Measurements from ENCODE around the gene RNASEH2A.

Gene RNASEH2A

DNA sequence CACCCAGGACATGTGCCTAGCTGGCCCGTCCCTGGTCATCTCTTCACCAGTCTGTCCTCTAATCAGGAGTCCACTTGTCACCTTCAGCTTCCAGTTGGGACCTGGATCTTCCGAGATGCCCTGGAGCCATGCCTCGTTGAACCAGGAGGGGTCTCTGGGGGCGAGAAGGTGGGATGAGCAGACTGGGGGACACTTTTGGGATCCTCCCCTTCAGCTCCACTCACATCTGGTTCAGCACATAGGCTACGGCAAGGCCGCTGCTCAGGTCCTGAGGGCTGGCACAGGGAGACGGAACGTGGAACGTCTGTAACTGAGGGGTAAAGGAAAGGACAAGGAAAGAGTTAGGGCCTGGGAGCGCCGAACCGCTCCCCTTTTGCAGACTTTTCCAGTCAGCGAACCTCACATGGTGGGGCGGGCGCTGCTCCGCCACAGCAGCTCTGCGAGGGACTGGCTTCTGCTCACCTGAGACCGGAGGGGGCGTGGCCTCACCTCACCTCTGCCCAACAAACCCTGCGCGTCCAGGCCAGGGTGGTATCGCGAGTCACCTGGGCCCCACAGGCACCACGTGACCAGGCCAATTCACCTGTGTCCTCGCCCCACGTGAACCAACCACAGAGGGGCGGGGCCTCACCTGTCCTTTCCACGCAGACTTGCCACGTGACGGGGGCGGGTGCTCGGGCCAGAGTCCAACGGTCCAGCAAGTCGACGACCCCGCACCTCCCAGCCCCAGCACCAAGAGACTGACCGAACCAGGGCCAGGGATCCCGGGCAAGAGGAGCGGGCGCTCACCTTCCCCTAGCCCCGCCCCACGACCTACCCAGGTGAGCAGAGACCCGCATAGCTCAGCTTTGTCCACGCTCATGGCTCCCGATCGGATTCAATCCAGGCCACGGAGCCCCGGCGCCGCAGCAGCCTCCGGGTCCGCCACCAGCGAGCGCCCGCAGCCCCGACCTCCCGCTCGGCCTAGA is 31.5 kb upstream of the RNASEH2A start, which contains the start of gene HOOK2:
TSS of gene HOOK2 (minus strand) at position 965 of the 968 bp plus-strand sequence. CDS start at position 862, 103 bp downstream.
- TF ChIP-seq, protein P1, sequence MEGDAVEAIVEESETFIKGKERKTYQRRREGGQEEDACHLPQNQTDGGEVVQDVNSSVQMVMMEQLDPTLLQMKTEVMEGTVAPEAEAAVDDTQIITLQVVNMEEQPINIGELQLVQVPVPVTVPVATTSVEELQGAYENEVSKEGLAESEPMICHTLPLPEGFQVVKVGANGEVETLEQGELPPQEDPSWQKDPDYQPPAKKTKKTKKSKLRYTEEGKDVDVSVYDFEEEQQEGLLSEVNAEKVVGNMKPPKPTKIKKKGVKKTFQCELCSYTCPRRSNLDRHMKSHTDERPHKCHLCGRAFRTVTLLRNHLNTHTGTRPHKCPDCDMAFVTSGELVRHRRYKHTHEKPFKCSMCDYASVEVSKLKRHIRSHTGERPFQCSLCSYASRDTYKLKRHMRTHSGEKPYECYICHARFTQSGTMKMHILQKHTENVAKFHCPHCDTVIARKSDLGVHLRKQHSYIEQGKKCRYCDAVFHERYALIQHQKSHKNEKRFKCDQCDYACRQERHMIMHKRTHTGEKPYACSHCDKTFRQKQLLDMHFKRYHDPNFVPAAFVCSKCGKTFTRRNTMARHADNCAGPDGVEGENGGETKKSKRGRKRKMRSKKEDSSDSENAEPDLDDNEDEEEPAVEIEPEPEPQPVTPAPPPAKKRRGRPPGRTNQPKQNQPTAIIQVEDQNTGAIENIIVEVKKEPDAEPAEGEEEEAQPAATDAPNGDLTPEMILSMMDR (IDR thresholded peaks at IDR 0.05; ENCODE audit: insufficient read depth, low read length, poor library complexity, severe bottlenecking) = no peak
- TF ChIP-seq EZH2phosphoT487 (conservative IDR thresholded peaks at IDR 0.05; ENCODE audit: low read length) = no peak
- Histone ChIP-seq H3K9me3 (ENCODE audit: insufficient read depth, low read length) (no peaks in the 10 kb centered on the region), H3K27ac (ENCODE audit: low read depth, low read length) (no peak within 1 kb of the TSS), H3K9ac (ENCODE audit: low read length) (peak within 1 kb of the TSS; percentile 53), H3K4me2 (ENCODE audit: low read depth, low read length, poor library complexity, severe bottlenecking) (peak within 1 kb of the TSS; percentile 67), H3K4me3 (ENCODE audit: insufficient read depth, low read length, poor library complexity, severe bottlenecking) (peak within 1 kb of the TSS; percentile 63), H2AFZ (ENCODE audit: low read depth, low read length, severe bottlenecking) (peak within 1 kb of the TSS; percentile 78), H3K36me3 (ENCODE audit: low read length) (no peaks in the 10 kb centered on the region), H3K9me2 (replicated peaks; ENCODE audit: insufficient read depth, low read length) (no peaks in the 10 kb centered on the region), H3K27me3 (ENCODE audit: low read length) (no peaks in the 10 kb centered on the region), H3F3A (ENCODE audit: insufficient read depth) (no peaks in the 10 kb centered on the region), H4K20me1 (ENCODE audit: low read depth, low read length) (no peaks in the 10 kb centered on the region), H3K79me2 (ENCODE audit: insufficient read depth, low read length) (no peaks in the 10 kb centered on the region)

DNA sequence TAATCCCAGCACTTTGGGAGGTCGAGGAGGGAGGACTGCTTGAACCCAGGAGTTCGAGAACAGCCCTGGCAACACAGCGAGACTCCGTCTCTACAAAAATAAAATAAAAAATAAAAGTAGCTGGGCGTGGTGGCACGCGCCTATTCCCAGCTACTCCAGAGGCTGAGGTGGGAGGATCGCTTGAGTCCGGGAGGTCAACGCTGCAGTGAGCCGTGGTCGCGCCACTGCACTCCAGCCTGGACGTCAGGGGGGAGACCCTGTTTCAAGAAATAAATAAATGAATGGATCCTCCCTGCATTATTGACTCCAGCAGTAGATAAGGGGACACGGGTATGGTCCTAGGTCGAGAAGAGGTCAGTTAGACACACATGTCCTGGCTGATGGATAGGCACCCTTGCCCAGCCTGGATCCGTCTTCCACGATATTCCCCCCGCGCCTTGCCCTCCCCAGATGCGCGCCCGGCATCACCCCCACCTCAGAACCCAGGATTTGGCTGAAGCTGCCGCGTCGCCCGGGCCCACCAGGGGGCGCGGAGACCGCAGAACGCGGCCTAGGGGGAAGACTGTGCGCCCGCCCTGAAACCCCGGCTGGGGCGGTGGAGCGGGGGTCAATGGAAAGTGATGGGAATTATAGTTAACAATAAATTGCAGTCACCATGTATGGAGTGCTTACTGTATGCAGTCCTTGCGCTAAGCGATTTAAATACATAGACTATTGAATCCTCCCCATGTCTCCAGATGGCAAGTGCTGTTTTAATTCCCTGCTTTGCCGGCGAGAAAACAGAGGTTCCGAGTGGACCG is 29.0 kb upstream of the RNASEH2A start:
- Histone ChIP-seq H3K9me2 (replicated peaks; ENCODE audit: insufficient read depth, low read length) (no peaks in the 10 kb centered on the region), H3K4me3 (ENCODE audit: insufficient read depth, low read length, poor library complexity, severe bottlenecking) (peak overlapping the region; percentile 9), H3K4me2 (ENCODE audit: low read depth, low read length, poor library complexity, severe bottlenecking) (peak overlapping the region; percentile 53), H3F3A (ENCODE audit: insufficient read depth) (no peaks in the 10 kb centered on the region), H3K27me3 (ENCODE audit: low read length) (no peaks in the 10 kb centered on the region), H3K9me3 (ENCODE audit: insufficient read depth, low read length) (no peaks in the 10 kb centered on the region), H3K36me3 (ENCODE audit: low read length) (no peaks in the 10 kb centered on the region), H3K27ac (ENCODE audit: low read depth, low read length) (no peak overlapping the region), H4K20me1 (ENCODE audit: low read depth, low read length) (no peaks in the 10 kb centered on the region), H3K9ac (ENCODE audit: low read length) (peak overlapping the region; percentile 39; the same call in 1 of the 2 replicates), H2AFZ (ENCODE audit: low read depth, low read length, severe bottlenecking) (peak overlapping the region; percentile 70), H3K79me2 (ENCODE audit: insufficient read depth, low read length) (no peaks in the 10 kb centered on the region)
- no peak for TF ChIP-seq EZH2phosphoT487 (conservative IDR thresholded peaks at IDR 0.05; ENCODE audit: low read length)
- TF ChIP-seq, protein P1 (IDR thresholded peaks at IDR 0.05; ENCODE audit: insufficient read depth, low read length, poor library complexity, severe bottlenecking) = peak; percentile 94

DNA sequence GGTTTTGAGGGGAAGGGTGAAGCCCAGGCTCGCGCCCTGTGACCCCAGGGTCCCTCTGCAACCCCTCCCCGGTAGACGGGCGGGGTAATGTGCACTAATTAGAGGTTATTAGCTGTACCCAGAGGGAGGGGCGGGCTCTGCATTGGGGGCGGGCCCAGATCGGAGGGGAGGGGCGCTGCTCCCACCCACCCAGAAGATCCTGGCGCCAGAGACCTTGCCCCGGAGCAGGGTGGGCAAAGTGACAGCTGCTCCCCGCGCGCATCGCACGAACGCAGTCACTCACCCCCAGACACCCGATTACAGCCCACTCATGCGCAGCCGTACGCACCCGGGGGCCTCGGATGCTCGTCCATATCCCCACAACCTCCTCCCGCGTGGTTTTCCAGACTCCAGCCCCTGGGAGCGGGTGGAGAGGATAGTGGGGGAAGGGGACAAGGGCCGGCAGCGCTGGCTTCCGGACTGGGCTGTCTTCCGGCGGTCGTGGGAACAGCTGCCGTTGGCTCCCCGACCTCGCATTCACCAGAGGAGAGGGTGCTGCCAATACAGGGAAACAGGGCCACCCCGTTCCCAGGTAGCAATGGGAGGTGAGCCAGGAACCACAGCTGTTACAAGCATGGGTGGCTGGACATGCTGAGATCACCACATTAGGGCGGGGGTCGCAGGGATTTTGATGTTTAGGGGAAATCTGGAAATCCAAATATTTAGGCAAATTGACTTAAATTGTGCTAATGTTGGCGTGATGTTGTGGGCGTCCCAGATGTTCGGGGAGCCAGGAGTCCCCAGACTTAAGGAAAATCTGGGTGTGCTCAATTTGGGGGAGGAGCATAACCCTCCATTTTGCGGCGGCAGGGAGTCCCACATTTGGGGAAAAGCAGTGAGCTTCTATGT is 28.1 kb upstream of the RNASEH2A start:
- Histone ChIP-seq H2AFZ (ENCODE audit: low read depth, low read length, severe bottlenecking) (peak overlapping the region; percentile 70), H3K4me3 (ENCODE audit: insufficient read depth, low read length, poor library complexity, severe bottlenecking) (peak overlapping the region; percentile 9), H3K4me2 (ENCODE audit: low read depth, low read length, poor library complexity, severe bottlenecking) (peak overlapping the region; percentile 53), H4K20me1 (ENCODE audit: low read depth, low read length) (no peaks in the 10 kb centered on the region), H3K36me3 (ENCODE audit: low read length) (no peaks in the 10 kb centered on the region), H3K9me3 (ENCODE audit: insufficient read depth, low read length) (no peaks in the 10 kb centered on the region), H3K27ac (ENCODE audit: low read depth, low read length) (no peak overlapping the region), H3K79me2 (ENCODE audit: insufficient read depth, low read length) (no peaks in the 10 kb centered on the region), H3F3A (ENCODE audit: insufficient read depth) (no peaks in the 10 kb centered on the region), H3K9me2 (replicated peaks; ENCODE audit: insufficient read depth, low read length) (no peaks in the 10 kb centered on the region), H3K9ac (ENCODE audit: low read length) (peak overlapping the region; percentile 39; the same call in 1 of the 2 replicates), H3K27me3 (ENCODE audit: low read length) (no peaks in the 10 kb centered on the region)
- TF ChIP-seq, protein P1 (IDR thresholded peaks at IDR 0.05; ENCODE audit: insufficient read depth, low read length, poor library complexity, severe bottlenecking) = no peak
- TF ChIP-seq EZH2phosphoT487 (conservative IDR thresholded peaks at IDR 0.05; ENCODE audit: low read length) = no peak
